B cell (primary cell): Measurements from ENCODE around the gene ZNF683.

Experiments
- EZH2 ChIP-seq: IDR thresholded peaks from 2 replicates; pipeline ENCODE4 v1.6.1; 2012; ENCODE audit warnings: borderline replicate concordance, low read depth, mild to moderate bottlenecking, moderate library complexity, low read length; ENCODE audit not compliant: insufficient read depth, poor library complexity, severe bottlenecking
- TF ChIP-seq, protein P1 (sequence below): fragments of 200-600 bp; IDR thresholded peaks from one replicate; pipeline ENCODE4 v1.8.0; 2022; ENCODE audit warnings: antibody characterized with exemption, mild to moderate bottlenecking

DNA sequence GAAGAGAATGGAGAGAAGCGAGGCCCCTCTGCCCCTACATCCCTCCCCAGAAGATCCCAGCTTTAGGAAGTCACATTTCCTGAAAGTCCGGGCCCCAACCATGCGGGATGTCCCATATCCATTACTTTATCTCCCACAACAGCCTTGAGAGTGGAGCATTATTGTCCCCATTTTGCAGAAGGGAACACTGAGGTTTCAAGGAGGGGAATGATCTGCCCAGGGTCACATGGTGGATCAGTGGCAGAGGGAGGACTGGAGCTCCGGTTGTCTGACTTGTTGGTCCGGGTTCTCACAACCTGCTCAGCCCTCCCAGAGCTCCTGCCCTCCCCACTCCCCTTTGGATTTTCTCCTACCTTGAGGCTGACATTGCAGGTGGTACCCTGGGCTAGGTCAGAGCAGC is 16.4 kb downstream of the ZNF683 start:
- TF ChIP-seq, protein P1, sequence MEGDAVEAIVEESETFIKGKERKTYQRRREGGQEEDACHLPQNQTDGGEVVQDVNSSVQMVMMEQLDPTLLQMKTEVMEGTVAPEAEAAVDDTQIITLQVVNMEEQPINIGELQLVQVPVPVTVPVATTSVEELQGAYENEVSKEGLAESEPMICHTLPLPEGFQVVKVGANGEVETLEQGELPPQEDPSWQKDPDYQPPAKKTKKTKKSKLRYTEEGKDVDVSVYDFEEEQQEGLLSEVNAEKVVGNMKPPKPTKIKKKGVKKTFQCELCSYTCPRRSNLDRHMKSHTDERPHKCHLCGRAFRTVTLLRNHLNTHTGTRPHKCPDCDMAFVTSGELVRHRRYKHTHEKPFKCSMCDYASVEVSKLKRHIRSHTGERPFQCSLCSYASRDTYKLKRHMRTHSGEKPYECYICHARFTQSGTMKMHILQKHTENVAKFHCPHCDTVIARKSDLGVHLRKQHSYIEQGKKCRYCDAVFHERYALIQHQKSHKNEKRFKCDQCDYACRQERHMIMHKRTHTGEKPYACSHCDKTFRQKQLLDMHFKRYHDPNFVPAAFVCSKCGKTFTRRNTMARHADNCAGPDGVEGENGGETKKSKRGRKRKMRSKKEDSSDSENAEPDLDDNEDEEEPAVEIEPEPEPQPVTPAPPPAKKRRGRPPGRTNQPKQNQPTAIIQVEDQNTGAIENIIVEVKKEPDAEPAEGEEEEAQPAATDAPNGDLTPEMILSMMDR, result no peak
- TF ChIP-seq EZH2, result no peak
